Mesothelial cell of epicardium (in vitro differentiated cells): ENCODE data around the gene TSPEAR. TPM values are rescaled to one million over a fixed set of nuclear protein-coding genes. Genes with fewer than 3 reads are reported as not detected.
A peak's percentile ranks its signal among the peaks of the same experiment; 100 is the strongest.

Source experiments
- DNase-seq, 2 experiments: peaks; one replicate each; pipeline ENCODE4 v3.0.0; 2021; ENCODE audit warnings: low spot score in 2 of 2; ENCODE audit not compliant: unreplicated experiment in 2 of 2
- H3K27ac Mint-ChIP-seq: 2 replicates; pipeline ENCODE4 v1.8.0; 2021; ENCODE audit warnings: mixed read lengths
- H3K27me3 Mint-ChIP-seq: 2 replicates; pipeline ENCODE4 v1.8.0; 2021; ENCODE audit warnings: low read depth, mixed read lengths
- H3K36me3 Mint-ChIP-seq: 2 replicates; pipeline ENCODE4 v1.8.0; 2021; ENCODE audit warnings: mixed read lengths
- H3K4me1 Mint-ChIP-seq: 2 replicates; pipeline ENCODE4 v1.8.0; 2021; ENCODE audit warnings: mixed read lengths
- H3K4me3 Mint-ChIP-seq: 2 replicates; pipeline ENCODE4 v1.8.0; 2021; ENCODE audit warnings: mild to moderate bottlenecking, moderate library complexity, mixed read lengths
- H3K9me3 Mint-ChIP-seq: 2 replicates; pipeline ENCODE4 v1.8.0; 2021; ENCODE audit warnings: mixed read lengths
- total RNA-seq: library from RNA; stranded (reverse); gene quantifications from 3 replicates; pipeline ENCODE4 v1.2.1, GENCODE V29; 2021
- TF ChIP-seq, protein P1 (sequence below): fragments of 200-600 bp; sonication (generic); IDR thresholded peaks from one replicate; pipeline ENCODE4 v1.5.0; 2021; ENCODE audit warnings: antibody characterized with exemption; ENCODE audit not compliant: unreplicated experiment

The TSPEAR gene
- total RNA-seq, 1 donor from 2014 or later: 0.11 TPM

DNA sequence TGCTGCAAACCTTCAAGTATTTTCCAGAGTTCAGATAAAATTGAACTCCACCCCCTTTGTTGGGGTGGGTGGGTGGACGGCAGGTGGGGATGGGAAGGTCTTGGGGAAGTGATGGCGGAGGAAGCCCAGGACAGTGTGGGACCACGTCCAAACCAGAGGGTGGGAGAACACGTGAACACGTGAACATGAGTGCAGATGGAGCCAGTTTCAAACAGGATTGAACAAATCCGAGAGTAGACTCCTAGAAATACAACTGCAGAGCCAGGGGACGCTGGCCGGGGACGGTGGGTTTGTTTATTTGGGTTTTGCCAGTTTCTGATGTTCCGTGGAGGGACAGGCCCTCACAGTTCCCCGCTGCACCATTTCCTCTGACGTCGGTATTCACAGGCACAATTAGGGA lies 163.0 kb downstream of the TSPEAR start:
- DNase-seq: no peak
- H3K36me3 Mint-ChIP-seq: peaks cover 9% of the 10 kb centered on the region
- no peak overlapping the region for H3K4me3 Mint-ChIP-seq
- peaks cover 35% of the 10 kb centered on the region for H3K4me1 Mint-ChIP-seq
- H3K27me3 Mint-ChIP-seq: no peaks in the 10 kb centered on the region
- TF ChIP-seq, protein P1, sequence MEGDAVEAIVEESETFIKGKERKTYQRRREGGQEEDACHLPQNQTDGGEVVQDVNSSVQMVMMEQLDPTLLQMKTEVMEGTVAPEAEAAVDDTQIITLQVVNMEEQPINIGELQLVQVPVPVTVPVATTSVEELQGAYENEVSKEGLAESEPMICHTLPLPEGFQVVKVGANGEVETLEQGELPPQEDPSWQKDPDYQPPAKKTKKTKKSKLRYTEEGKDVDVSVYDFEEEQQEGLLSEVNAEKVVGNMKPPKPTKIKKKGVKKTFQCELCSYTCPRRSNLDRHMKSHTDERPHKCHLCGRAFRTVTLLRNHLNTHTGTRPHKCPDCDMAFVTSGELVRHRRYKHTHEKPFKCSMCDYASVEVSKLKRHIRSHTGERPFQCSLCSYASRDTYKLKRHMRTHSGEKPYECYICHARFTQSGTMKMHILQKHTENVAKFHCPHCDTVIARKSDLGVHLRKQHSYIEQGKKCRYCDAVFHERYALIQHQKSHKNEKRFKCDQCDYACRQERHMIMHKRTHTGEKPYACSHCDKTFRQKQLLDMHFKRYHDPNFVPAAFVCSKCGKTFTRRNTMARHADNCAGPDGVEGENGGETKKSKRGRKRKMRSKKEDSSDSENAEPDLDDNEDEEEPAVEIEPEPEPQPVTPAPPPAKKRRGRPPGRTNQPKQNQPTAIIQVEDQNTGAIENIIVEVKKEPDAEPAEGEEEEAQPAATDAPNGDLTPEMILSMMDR: no peak
- H3K9me3 Mint-ChIP-seq: peaks cover 23% of the 10 kb centered on the region
- peak overlapping the region; percentile 92 for H3K27ac Mint-ChIP-seq

GRCh38 chr21:44547656-44548331 lies 163.6 kb downstream of the TSPEAR start:
- Mint-ChIP-seq H3K27me3 (no peaks in the 10 kb centered on the region), H3K36me3 (peaks cover 9% of the 10 kb centered on the region), H3K27ac (peak overlapping the region; percentile 35), H3K4me1 (peaks cover 35% of the 10 kb centered on the region), H3K4me3 (no peak overlapping the region), H3K9me3 (peaks cover 20% of the 10 kb centered on the region)
- DNase-seq: no peak
- TF ChIP-seq, protein P1: no peak

DNA sequence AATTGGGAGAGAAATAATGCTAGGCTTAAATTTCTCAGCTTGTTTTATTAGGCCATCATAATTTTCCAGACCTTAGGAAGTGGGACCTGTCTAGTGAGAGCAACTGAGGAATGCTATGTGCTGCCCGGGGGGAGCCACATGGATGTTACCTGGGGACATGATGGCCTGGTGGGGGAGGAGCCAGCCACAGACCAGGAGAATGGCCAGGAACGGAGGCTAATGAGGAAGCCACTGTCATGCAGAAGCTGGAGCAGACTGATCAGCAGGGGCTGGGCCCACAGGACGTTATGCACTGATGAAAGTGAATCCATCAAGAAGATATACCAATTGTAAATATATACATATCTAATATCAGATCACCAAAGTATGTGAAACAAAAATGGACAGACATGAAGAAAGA lies 166.8 kb downstream of the TSPEAR start:
- TF ChIP-seq, protein P1: no peak
- Mint-ChIP-seq H3K27ac (no peak overlapping the region), H3K4me1 (peaks cover 16% of the 10 kb centered on the region), H3K4me3 (no peak overlapping the region), H3K9me3 (peaks cover 20% of the 10 kb centered on the region), H3K36me3 (peaks cover 9% of the 10 kb centered on the region), H3K27me3 (no peaks in the 10 kb centered on the region)
- DNase-seq: no peak

GRCh38 chr21:44542716-44543115 lies 168.7 kb downstream of the TSPEAR start:
- TF ChIP-seq, protein P1: no peak
- H3K9me3 Mint-ChIP-seq: peaks cover 19% of the 10 kb centered on the region
- no peaks in the 10 kb centered on the region for H3K27me3 Mint-ChIP-seq
- H3K36me3 Mint-ChIP-seq: peaks cover 9% of the 10 kb centered on the region
- peaks cover 1% of the 10 kb centered on the region for H3K4me1 Mint-ChIP-seq
- no peak overlapping the region for H3K4me3 Mint-ChIP-seq
- H3K27ac Mint-ChIP-seq: no peak overlapping the region
- DNase-seq: no peak

GRCh38 chr21:44540741-44541288 lies 170.6 kb downstream of the TSPEAR start:
- no peak overlapping the region for H3K4me3 Mint-ChIP-seq
- peaks cover 10% of the 10 kb centered on the region for H3K9me3 Mint-ChIP-seq
- H3K27ac Mint-ChIP-seq: no peak overlapping the region
- TF ChIP-seq, protein P1: no peak
- no peaks in the 10 kb centered on the region for H3K27me3 Mint-ChIP-seq
- no peak for DNase-seq
- no peaks in the 10 kb centered on the region for H3K4me1 Mint-ChIP-seq
- H3K36me3 Mint-ChIP-seq: peaks cover 2% of the 10 kb centered on the region
